Thyroid gland (tissue), 4 donors: ENCODE measurements around the gene LRRFIP1. TPM values are rescaled to one million over a fixed set of nuclear protein-coding genes. Genes with fewer than 3 reads are reported as not detected.
"Not testable (repeated sequence)": the region's sequence is repeated elsewhere in the genome, so short reads cannot be mapped to it uniquely, and the experiment has no call there.

Experiments used
- DNase-seq, 2 donors: peaks; one replicate each; pipeline ENCODE4 v3.0.0-alpha.2; 2019
- H3K27ac ChIP-seq, 3 donors: fragments of 200-600 bp; sonication (generic); 1 replicate in 2 of 3; 2 replicates in 1 of 3; pipeline ENCODE4 v1.5.1; 2016 to 2019; ENCODE audit warnings: mild to moderate bottlenecking in 1 of 3, moderate library complexity in 1 of 3
- H3K27me3 ChIP-seq: fragments of 200-600 bp; sonication (generic); one replicate; pipeline ENCODE4 v1.5.1; 2019
- H3K36me3 ChIP-seq, 2 donors: fragments of 200-600 bp; sonication (generic); one replicate each; pipeline ENCODE4 v1.5.1; 2016 to 2019
- H3K4me1 ChIP-seq, 2 donors: fragments of 200-600 bp; sonication (generic); one replicate each; pipeline ENCODE4 v1.5.1; 2017 to 2019
- H3K4me3 ChIP-seq, 3 donors: fragments of 200-600 bp; sonication (generic); replicated peaks in 1 of 3; 1 replicate in 2 of 3; 2 replicates in 1 of 3; pipeline ENCODE4 v1.5.1; 2016; ENCODE audit warnings: mild to moderate bottlenecking in 1 of 3
- H3K9me3 ChIP-seq: fragments of 200-600 bp; sonication (generic); one replicate; pipeline ENCODE4 v1.5.1; 2017
- POLR2A ChIP-seq, 2 donors: fragments of 450-650 bp; IDR thresholded peaks; one replicate each; pipeline ENCODE4 v1.6.1; 2017; ENCODE audit warnings: antibody characterized with exemption in 2 of 2, mild to moderate bottlenecking in 2 of 2, moderate library complexity in 1 of 2
- WGBS, 2 donors: methylation state at CpG; one replicate each; pipeline ENCODE4 v1.1.5; 2017; 5-methylcytosine and 5-hydroxymethylcytosine counted together
- intact Hi-C: fragments of 100-400 bp; cut with DNase I; formaldehyde crosslinking; loops from one replicate; pipeline ENCODE4 v1.15.1; 2023
- total RNA-seq, 4 donors: library from RNA; depleted of rRNA; stranded (reverse); fragments of >200 nt; gene quantifications; one replicate each; pipeline ENCODE4 v1.2.3, GENCODE V29; 2016
- TF ChIP-seq, protein P1 (sequence below), 6 experiments: fragments of 200-600 bp in 3 of 6; fragments of 450-650 bp in 3 of 6; sonication (generic) in 3 of 6; IDR thresholded peaks; one replicate each; pipeline ENCODE4 v1.5.1; 2016 to 2019; ENCODE audit warnings: antibody characterized with exemption in 6 of 6, mild to moderate bottlenecking in 2 of 6, inconsistent platforms in 1 of 6, moderate library complexity in 1 of 6

The LRRFIP1 gene
- total RNA-seq, 4 donors from 2014 or later: 76.1 to 113 (median 96.6) TPM

DNA sequence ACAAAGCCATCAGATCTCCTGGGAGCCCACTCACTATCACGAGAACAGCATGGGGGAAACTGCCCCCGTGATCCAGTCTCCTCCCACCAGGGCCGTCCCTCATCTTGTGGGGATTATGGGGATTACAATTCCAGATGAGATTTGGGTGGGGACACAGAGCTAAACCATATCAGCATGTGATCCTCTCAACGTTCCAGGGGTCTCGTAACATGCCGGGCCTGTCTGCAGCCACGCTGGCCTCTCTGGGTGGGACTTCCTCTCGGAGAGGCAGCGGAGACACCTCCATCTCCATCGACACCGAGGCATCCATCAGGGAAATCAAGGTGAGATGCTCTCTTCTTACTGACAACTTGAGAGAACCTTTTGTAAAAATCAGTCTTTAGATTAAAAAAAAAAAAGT, 121.6 kb downstream of the LRRFIP1 start:
- WGBS, 2 donors: 92 to 94% methylated on average over 11 of the region's 11 CpGs
- intact Hi-C loops: loop anchor here (5.0 to 10.0 kb wide), 2 partner anchors 77 to 234 kb away; no protein-coding TSS in a partner anchor
- no peak for TF ChIP-seq POLR2A (IDR thresholded peaks at IDR 0.05)
- TF ChIP-seq, protein P1, sequence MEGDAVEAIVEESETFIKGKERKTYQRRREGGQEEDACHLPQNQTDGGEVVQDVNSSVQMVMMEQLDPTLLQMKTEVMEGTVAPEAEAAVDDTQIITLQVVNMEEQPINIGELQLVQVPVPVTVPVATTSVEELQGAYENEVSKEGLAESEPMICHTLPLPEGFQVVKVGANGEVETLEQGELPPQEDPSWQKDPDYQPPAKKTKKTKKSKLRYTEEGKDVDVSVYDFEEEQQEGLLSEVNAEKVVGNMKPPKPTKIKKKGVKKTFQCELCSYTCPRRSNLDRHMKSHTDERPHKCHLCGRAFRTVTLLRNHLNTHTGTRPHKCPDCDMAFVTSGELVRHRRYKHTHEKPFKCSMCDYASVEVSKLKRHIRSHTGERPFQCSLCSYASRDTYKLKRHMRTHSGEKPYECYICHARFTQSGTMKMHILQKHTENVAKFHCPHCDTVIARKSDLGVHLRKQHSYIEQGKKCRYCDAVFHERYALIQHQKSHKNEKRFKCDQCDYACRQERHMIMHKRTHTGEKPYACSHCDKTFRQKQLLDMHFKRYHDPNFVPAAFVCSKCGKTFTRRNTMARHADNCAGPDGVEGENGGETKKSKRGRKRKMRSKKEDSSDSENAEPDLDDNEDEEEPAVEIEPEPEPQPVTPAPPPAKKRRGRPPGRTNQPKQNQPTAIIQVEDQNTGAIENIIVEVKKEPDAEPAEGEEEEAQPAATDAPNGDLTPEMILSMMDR (IDR thresholded peaks at IDR 0.05): no peak

DNA sequence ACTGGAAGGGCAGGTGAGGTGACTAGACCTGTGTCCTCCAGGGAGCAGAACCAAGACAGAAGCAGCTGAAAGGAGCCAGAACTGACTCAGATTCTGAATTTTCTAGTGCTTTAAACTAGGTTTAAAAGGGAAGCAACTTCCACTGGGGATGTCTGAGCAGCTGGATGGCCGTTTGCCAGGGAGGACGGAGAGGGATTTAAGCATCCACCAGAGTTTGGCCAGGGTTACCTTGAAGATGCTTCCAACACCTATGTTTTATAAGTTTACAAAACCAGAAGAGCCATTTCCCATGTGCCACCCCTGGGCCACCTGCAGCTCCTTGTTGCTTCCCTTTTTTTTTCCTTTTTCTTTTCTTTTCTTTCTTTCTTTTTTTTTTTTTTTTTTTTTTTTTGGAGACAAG, 122.6 kb downstream of the LRRFIP1 start:
- H3K4me1 ChIP-seq: peaks cover 0 to 10% of the 10 kb centered on the region in 2 donors
- H3K9me3 ChIP-seq: no peaks in the 10 kb centered on the region
- no peak for TF ChIP-seq POLR2A (IDR thresholded peaks at IDR 0.05)
- TF ChIP-seq, protein P1 (IDR thresholded peaks at IDR 0.05): no peak
- H3K36me3 ChIP-seq: peaks cover 30 to 37% of the 10 kb centered on the region in 2 donors
- intact Hi-C loops: loop anchor here (5.0 to 10.0 kb wide), 2 partner anchors 78 to 235 kb away; no protein-coding TSS in a partner anchor
- 74 to 93% methylated on average over 2 of the region's 2 CpGs for WGBS, 2 donors
- no peaks in the 10 kb centered on the region for H3K27me3 ChIP-seq
- no peak overlapping the region for H3K27ac ChIP-seq
- no peak overlapping the region for H3K4me3 ChIP-seq
- DNase-seq: no peak

More for the DNA sequence above, 121.6 kb downstream of the LRRFIP1 start:
- Histone ChIP-seq H3K27me3 (no peaks in the 10 kb centered on the region), H3K36me3 (peaks cover 20 to 31% of the 10 kb centered on the region in 2 donors), H3K9me3 (no peaks in the 10 kb centered on the region), H3K4me3 (no peak overlapping the region), H3K27ac (no peak overlapping the region), H3K4me1 (peaks cover 0 to 18% of the 10 kb centered on the region in 2 donors)
- DNase-seq: no peak

DNA sequence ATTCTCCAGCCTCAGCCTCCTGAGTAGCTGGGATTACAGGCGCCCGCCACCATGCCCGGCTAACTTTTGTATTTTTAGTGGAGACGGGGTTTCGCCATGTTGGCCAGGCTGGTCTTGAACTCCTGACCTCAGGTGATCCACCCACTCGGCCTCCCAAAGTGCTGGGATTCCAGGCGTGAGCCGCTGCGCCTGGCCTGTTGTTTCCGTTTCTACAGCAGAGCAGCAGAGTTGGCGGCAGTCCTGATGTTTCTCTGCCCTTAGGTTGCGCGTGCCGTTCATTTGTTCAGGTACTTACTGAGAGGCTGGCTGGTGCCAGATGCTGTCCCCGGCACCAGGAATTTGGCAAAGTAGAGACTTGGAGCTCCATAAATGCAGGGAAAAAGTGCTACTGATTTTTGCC, 123.1 kb downstream of the LRRFIP1 start:
- DNase-seq: not testable (repeated sequence)

DNA sequence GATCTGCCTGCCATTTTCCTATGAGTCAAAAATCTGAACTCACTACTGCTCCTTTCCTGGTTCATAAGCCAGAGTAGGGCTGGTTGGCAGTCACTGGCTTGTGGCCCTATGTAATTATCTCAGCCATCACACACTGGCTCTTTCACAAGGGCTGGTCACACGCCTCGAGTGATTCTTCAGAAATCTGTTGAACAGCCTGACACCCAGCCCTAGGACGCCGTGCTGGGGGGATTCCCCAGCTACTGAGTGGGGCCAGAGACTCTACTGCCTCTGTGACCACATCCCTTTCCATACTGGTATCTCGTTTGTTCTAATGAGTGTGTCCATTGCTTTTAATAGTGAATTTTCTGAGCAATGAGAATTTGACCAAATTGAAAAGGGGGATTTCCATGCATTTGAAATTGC, 125.4 kb downstream of the LRRFIP1 start:
- WGBS, 2 donors: 79 to 84% methylated on average over 5 of the region's 5 CpGs
- Histone ChIP-seq H3K4me1 (no peaks in the 10 kb centered on the region), H3K27me3 (no peaks in the 10 kb centered on the region), H3K27ac (no peak overlapping the region), H3K9me3 (no peaks in the 10 kb centered on the region), H3K4me3 (no peak overlapping the region), H3K36me3 (peaks cover 44 to 50% of the 10 kb centered on the region in 2 donors)
- TF ChIP-seq POLR2A (IDR thresholded peaks at IDR 0.05): no peak
- TF ChIP-seq, protein P1 (IDR thresholded peaks at IDR 0.05): no peak
- DNase-seq: no peak
- intact Hi-C loops: no loop called here

More for the DNA sequence above, 123.1 kb downstream of the LRRFIP1 start:
- H3K4me1 ChIP-seq, H3K27me3 ChIP-seq, H3K27ac ChIP-seq, H3K4me3 ChIP-seq, H3K9me3 ChIP-seq, intact Hi-C loops: not testable (repeated sequence)
- 90 to 95% methylated on average over 15 of the region's 15 CpGs for WGBS, 2 donors
- H3K36me3 ChIP-seq: peaks cover 35 to 38% of the 10 kb centered on the region in 2 donors

DNA sequence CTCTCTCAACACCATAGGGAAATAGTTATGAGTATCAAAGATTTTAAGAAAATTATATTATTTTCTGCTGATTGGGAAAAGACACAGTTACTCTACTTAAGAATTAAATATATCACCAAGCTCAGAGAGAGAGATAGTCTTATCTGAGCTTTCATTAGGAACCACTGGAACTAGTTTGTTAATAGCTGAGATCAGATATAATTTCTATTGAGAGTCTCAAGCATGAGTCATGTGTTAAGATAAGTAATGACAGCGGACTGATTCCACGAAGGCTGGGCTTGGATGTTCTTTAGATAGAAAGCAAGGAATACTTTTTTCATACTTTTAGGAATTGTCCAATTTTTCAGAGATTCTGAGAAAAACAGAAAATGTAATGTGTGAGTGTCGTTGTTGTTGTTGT, 126.8 kb downstream of the LRRFIP1 start:
- no peak overlapping the region for H3K4me3 ChIP-seq
- H3K27me3 ChIP-seq: no peaks in the 10 kb centered on the region
- H3K36me3 ChIP-seq: peaks cover 38 to 48% of the 10 kb centered on the region in 2 donors
- intact Hi-C loops: no loop called here
- TF ChIP-seq, protein P1 (IDR thresholded peaks at IDR 0.05): no peak
- no peak for TF ChIP-seq POLR2A (IDR thresholded peaks at IDR 0.05)
- no peak for DNase-seq
- H3K27ac ChIP-seq: no peak overlapping the region
- WGBS, 2 donors: 89 to 93% methylated on average over 3 of the region's 3 CpGs
- H3K9me3 ChIP-seq: no peaks in the 10 kb centered on the region
- no peaks in the 10 kb centered on the region for H3K4me1 ChIP-seq
